Right lobe of liver (tissue), 6 donors: ENCODE measurements around the gene PPP4R2. TPM values are rescaled to one million over a fixed set of nuclear protein-coding genes. Genes with fewer than 3 reads are reported as not detected.

Experiments used
- ATAC-seq, 4 donors: fragments of 200-7000 bp; cut with Tn5 transposase; one replicate each; pipeline ENCODE4 v1.9.1; 2020; ENCODE audit warnings: mild to moderate bottlenecking in 4 of 4, moderate library complexity in 4 of 4
- DNase-seq, 3 donors: peaks; one replicate each; pipeline ENCODE4 v3.0.0-alpha.2; 2020
- H3K27ac ChIP-seq, 3 donors: fragments of 200-600 bp; one replicate each; pipeline ENCODE4 v1.8.0; 2022
- H3K27me3 ChIP-seq, 2 donors: fragments of 200-600 bp; one replicate each; pipeline ENCODE4 v1.8.0; 2022
- H3K36me3 ChIP-seq, 4 donors: fragments of 200-600 bp; sonication (generic) in 1 of 4; one replicate each; pipeline versions ENCODE4 v1.5.1 to v1.8.0; 2017 to 2022; ENCODE audit warnings: control low read depth in 1 of 4
- H3K4me1 ChIP-seq, 4 donors: fragments of 200-600 bp; sonication (generic) in 1 of 4; one replicate each; pipeline versions ENCODE4 v1.5.1 to v1.8.0; 2017 to 2022; ENCODE audit warnings: control low read depth in 1 of 4
- H3K4me3 ChIP-seq, 3 donors: fragments of 200-600 bp; one replicate each; pipeline ENCODE4 v1.8.0; 2022
- H3K9me3 ChIP-seq, 4 donors: fragments of 200-600 bp; sonication (generic) in 1 of 4; one replicate each; pipeline versions ENCODE4 v1.5.1 to v1.8.0; 2017 to 2022; ENCODE audit warnings: control low read depth in 1 of 4
- CTCF ChIP-seq, 4 donors: fragments of 200-600 bp in 3 of 4; fragments of 450-650 bp in 1 of 4; IDR thresholded peaks; one replicate each; pipeline versions ENCODE4 v1.5.1 to v1.8.0; 2016 to 2022; ENCODE audit warnings: antibody characterized with exemption in 4 of 4, mild to moderate bottlenecking in 2 of 4
- POLR2A ChIP-seq: fragments of 450-650 bp; IDR thresholded peaks from one replicate; pipeline ENCODE4 v1.6.1; 2017; ENCODE audit warnings: antibody characterized with exemption, mild to moderate bottlenecking
- WGBS: methylation state at CpG from one replicate; pipeline ENCODE4 v1.1.6; 2018; ENCODE audit warnings: low coverage, low lambda C conversion rate; ENCODE audit not compliant: insufficient coverage; ENCODE audit errors: missing lambda C conversion rate; 5-methylcytosine and 5-hydroxymethylcytosine counted together
- intact Hi-C, 2 donors: fragments of 100-400 bp; cut with DNase I; formaldehyde crosslinking; loops; one replicate each; pipeline versions ENCODE4 v1.11.2 to v1.14.1; 2022
- long read RNA-seq: library from polyadenylated mRNA; unstranded; transcript quantifications from one replicate; pipeline ENCODE4 v2.0.0, GENCODE V29; 2019
- total RNA-seq, 6 experiments: library from RNA; depleted of rRNA in 2 of 6; stranded (reverse); fragments of >200 nt in 2 of 6; fragmentation: NEBNext Ultra II Directional in 3 of 6; extraction: Animal tissue kit (Norgen Biotek cat#: 25700) in 3 of 6; gene quantifications; one replicate each; pipeline versions ENCODE4 v1.1.0 to v1.2.4, GENCODE V29; 2016 to 2023
- donor health status: DM: no; HTN: yes; CAD: no.
- donor health status: DM: no; HTN: no; CAD: no.
- donor health status: DM: no; HTN: no; CAD: no.
- donor health status: DM: no; HTN: yes; CAD: no.
- donor health status: DM: no; HTN: yes; CAD: no.

Gene PPP4R2
- total RNA-seq = 10 to 100 TPM; 23.7 to 56.1 (median 42.3) TPM
- long read RNA-seq, partial matches to known transcripts = 2 of 2 reads
- long read RNA-seq, other reads (novel, unspliced or antisense) = 0 of 2 reads

GRCh38 chr3:72996473-72997333 lies at the start of gene PPP4R2:
TSS of gene PPP4R2 (plus strand) at chr3:72996811. CDS start at chr3:72997038, 227 bp downstream.
- no peaks in the 10 kb centered on the region for H3K36me3 ChIP-seq
- H3K4me1 ChIP-seq = peaks cover 0 to 38% (median 14%) of the 10 kb centered on the region in 4 donors
- 3% methylated on average over 14 of the region's 75 CpGs for WGBS
- no peaks in the 10 kb centered on the region for H3K9me3 ChIP-seq
- peak within 1 kb of the TSS; percentile 97 to 100 (median 97) for H3K27ac ChIP-seq
- H3K4me3 ChIP-seq = peak within 1 kb of the TSS; percentile 77 to 87 (median 82)
- ATAC-seq (peak; percentile 95 to 98 (median 96)), DNase-seq (peak; percentile 91 to 92 (median 91))
- H3K27me3 ChIP-seq = no peaks in the 10 kb centered on the region
- intact Hi-C loops = no loop called here
- TF ChIP-seq CTCF (IDR thresholded peaks at IDR 0.05) = no peak
- peak; percentile 81 for TF ChIP-seq POLR2A

GRCh38 chr3:72947715-72948490 lies 48.7 kb upstream of the PPP4R2 start:
- Histone ChIP-seq H3K9me3 (no peaks in the 10 kb centered on the region), H3K4me1 (peaks cover 0 to 33% (median 5%) of the 10 kb centered on the region in 4 donors), H3K36me3 (no peaks in the 10 kb centered on the region), H3K27me3 (no peaks in the 10 kb centered on the region), H3K27ac (no peak overlapping the region), H3K4me3 (no peak overlapping the region)
- TF ChIP-seq POLR2A = no peak
- TF ChIP-seq CTCF (IDR thresholded peaks at IDR 0.05) = no peak
- WGBS = 68% methylated on average over 8 of the region's 8 CpGs
- ATAC-seq (no peak), DNase-seq (no peak)
- intact Hi-C loops = loop anchor here in 1 of 2 donors (10.0 kb wide), 1 partner anchor 117 kb away; the partner anchor contains the start of gene EBLN2

- no peak overlapping the region for H3K4me3 ChIP-seq
- 29% methylated on average over 2 of the region's 4 CpGs for WGBS
- DNase-seq (peak; percentile 58 to 85 (median 82)), ATAC-seq (peak; percentile 87 to 94 (median 90))
- H3K36me3 ChIP-seq = no peaks in the 10 kb centered on the region
- no peak for TF ChIP-seq POLR2A
- no peak for TF ChIP-seq CTCF (IDR thresholded peaks at IDR 0.05)
- H3K27ac ChIP-seq = peak overlapping the region in 2 of 3 donors; percentile 62 to 78
- H3K9me3 ChIP-seq = no peaks in the 10 kb centered on the region
- no peaks in the 10 kb centered on the region for H3K27me3 ChIP-seq
- intact Hi-C loops = loop anchor here in 1 of 2 donors (10.0 kb wide), 1 partner anchor 116 kb away; the partner anchor contains the start of gene EBLN2
- peaks cover 0 to 43% (median 7%) of the 10 kb centered on the region in 4 donors for H3K4me1 ChIP-seq
Observed at GRCh38 chr3:72949016-72949415, 47.6 kb upstream of the PPP4R2 start.

GRCh38 chr3:72950372-72950771 lies 46.2 kb upstream of the PPP4R2 start:
- H3K36me3 ChIP-seq = no peaks in the 10 kb centered on the region
- no peak for TF ChIP-seq CTCF (IDR thresholded peaks at IDR 0.05)
- no peak for TF ChIP-seq POLR2A
- H3K9me3 ChIP-seq = no peaks in the 10 kb centered on the region
- H3K27ac ChIP-seq = peak overlapping the region in 1 of 3 donors; percentile 62
- WGBS = 78% methylated on average over 3 of the region's 8 CpGs
- no peak for ATAC-seq
- intact Hi-C loops = no loop called here
- H3K27me3 ChIP-seq = no peaks in the 10 kb centered on the region
- H3K4me1 ChIP-seq = peaks cover 0 to 43% (median 7%) of the 10 kb centered on the region in 4 donors
- DNase-seq = no peak
- no peak overlapping the region for H3K4me3 ChIP-seq
